HEK293T (cell line): ENCODE data around the gene MAPK8IP1.

Source experiments
- CTCF ChIA-PET: fragments of 350-600 bp; formaldehyde crosslinking; extraction: SDS; loops from one replicate; lab custom pipeline; 2021; ENCODE audit warnings: antibody characterized with exemption, inconsistent platforms; lab: Yijun Ruan, JAX
- POLR2A ChIA-PET: fragments of 350-600 bp; formaldehyde crosslinking; extraction: SDS; loops from one replicate; lab custom pipeline; 2020; ENCODE audit warnings: antibody characterized with exemption, inconsistent platforms; lab: Yijun Ruan, JAX
- DNase-seq: peaks from one replicate; pipeline ENCODE4 v3.0.0; 2012; ENCODE audit warnings: mixed read lengths; ENCODE audit errors: extremely low spot score
- ARNT ChIP-seq: fragments of 450-650 bp; IDR thresholded peaks from 2 replicates; pipeline ENCODE4 v1.6.1; 2017; ENCODE audit warnings: mild to moderate bottlenecking
- BHLHE40 ChIP-seq: fragments of 450-650 bp; IDR thresholded peaks from 2 replicates; pipeline ENCODE4 v1.6.1; 2016; ENCODE audit warnings: mild to moderate bottlenecking, moderate library complexity, borderline replicate concordance
- CTBP1 ChIP-seq: fragments of 450-650 bp; IDR thresholded peaks from 2 replicates; pipeline ENCODE4 v1.6.1; 2016; ENCODE audit warnings: borderline replicate concordance
- ELF4 ChIP-seq: fragments of 450-650 bp; IDR thresholded peaks from 2 replicates; pipeline ENCODE4 v1.6.1; 2017; ENCODE audit warnings: antibody characterized with exemption
- FOXA1 ChIP-seq: fragments of 450-650 bp; IDR thresholded peaks from 2 replicates; pipeline ENCODE4 v1.6.1; 2016; ENCODE audit warnings: mild to moderate bottlenecking
- FOXK2 ChIP-seq: fragments of 450-650 bp; IDR thresholded peaks from 2 replicates; pipeline ENCODE4 v1.6.1; 2016; ENCODE audit warnings: mild to moderate bottlenecking
- FOXM1 ChIP-seq: fragments of 450-650 bp; IDR thresholded peaks from 2 replicates; pipeline ENCODE4 v1.6.1; 2017; ENCODE audit warnings: mild to moderate bottlenecking, borderline replicate concordance
- HDGF ChIP-seq: fragments of 450-650 bp; IDR thresholded peaks from 2 replicates; pipeline ENCODE4 v1.6.1; 2017; ENCODE audit warnings: antibody characterized with exemption, borderline replicate concordance
- L3MBTL2 ChIP-seq: fragments of 450-650 bp; conservative IDR thresholded peaks from 2 replicates; pipeline ENCODE4 v1.6.1; 2016; ENCODE audit warnings: mild to moderate bottlenecking
- LEF1 ChIP-seq: fragments of 450-650 bp; IDR thresholded peaks from 2 replicates; pipeline ENCODE4 v1.6.1; 2017; ENCODE audit warnings: mild to moderate bottlenecking, borderline replicate concordance
- NFRKB ChIP-seq: fragments of 450-650 bp; IDR thresholded peaks from 2 replicates; pipeline ENCODE4 v1.6.1; 2016; ENCODE audit warnings: mild to moderate bottlenecking, moderate library complexity
- PKNOX1 ChIP-seq: fragments of 450-650 bp; IDR thresholded peaks from 2 replicates; pipeline ENCODE4 v1.6.1; 2016
- SP1 ChIP-seq: fragments of 450-650 bp; IDR thresholded peaks from 2 replicates; pipeline ENCODE4 v1.6.1; 2017
- SUZ12 ChIP-seq: fragments of 450-650 bp; IDR thresholded peaks from 2 replicates; pipeline ENCODE4 v1.6.1; 2016; ENCODE audit warnings: mild to moderate bottlenecking
- TARDBP ChIP-seq: fragments of 450-650 bp; IDR thresholded peaks from 2 replicates; pipeline ENCODE4 v1.6.1; 2016
- ZNF384 ChIP-seq: fragments of 450-650 bp; IDR thresholded peaks from 2 replicates; pipeline ENCODE4 v1.6.1; 2016

MAPK8IP1 gene

GRCh38 chr11:45885921-45886721, 670 bp downstream of the MAPK8IP1 start:
- ChIA-PET POLR2A (interaction anchor here (1.2 kb wide), 1 partner anchor 13 kb away, joined by 4 read pairs; no protein-coding TSS in a partner anchor), CTCF (no interaction called here)
- no peak for DNase-seq

GRCh38 chr11:45886816-45887520, 1.5 kb downstream of the MAPK8IP1 start:
- TF ChIP-seq NFRKB, result no peak
- TF ChIP-seq ELF4, result no peak
- no peak for TF ChIP-seq SP1
- no peak for TF ChIP-seq SUZ12
- no peak for TF ChIP-seq PKNOX1
- no peak for TF ChIP-seq BHLHE40
- TF ChIP-seq L3MBTL2, result no peak
- TF ChIP-seq ARNT, result no peak
- TF ChIP-seq CTBP1, result no peak
- no peak for TF ChIP-seq ZNF384
- no peak for TF ChIP-seq FOXM1
- no peak for TF ChIP-seq FOXA1
- no peak for TF ChIP-seq HDGF
- TF ChIP-seq FOXK2, result no peak
- no peak for TF ChIP-seq LEF1
- no peak for TF ChIP-seq TARDBP
- ChIA-PET POLR2A (interaction anchor here (1.2 kb wide), 1 partner anchor 12 kb away, joined by 4 read pairs; no protein-coding TSS in a partner anchor), CTCF (no interaction called here)
- DNase-seq, result no peak

More at GRCh38 chr11:45885921-45886721, 670 bp downstream of the MAPK8IP1 start:
- TF ChIP-seq ELF4, result no peak
- TF ChIP-seq HDGF, result no peak
- TF ChIP-seq ZNF384, result no peak
- no peak for TF ChIP-seq FOXA1
- TF ChIP-seq FOXK2, result no peak

- TF ChIP-seq FOXK2, result no peak
- TF ChIP-seq LEF1, result no peak
- no peak for TF ChIP-seq ELF4
- TF ChIP-seq PKNOX1, result no peak
- TF ChIP-seq FOXM1, result no peak
- TF ChIP-seq SP1, result no peak
- no peak for TF ChIP-seq SUZ12
- TF ChIP-seq TARDBP, result no peak
- TF ChIP-seq FOXA1, result no peak
- no peak for TF ChIP-seq ARNT
- TF ChIP-seq NFRKB, result no peak
- no peak for TF ChIP-seq BHLHE40
- no peak for TF ChIP-seq L3MBTL2
- no peak for TF ChIP-seq HDGF
- ChIA-PET CTCF (no interaction called here), POLR2A (interaction anchor here (1.2 kb wide), 1 partner anchor 12 kb away, joined by 4 read pairs; no protein-coding TSS in a partner anchor)
- DNase-seq, result no peak
Measured at GRCh38 chr11:45887587-45887986, 2.1 kb downstream of the MAPK8IP1 start.

- no peak for DNase-seq
- ChIA-PET CTCF (no interaction called here), POLR2A (no interaction called here)
- TF ChIP-seq LEF1, result no peak
- TF ChIP-seq L3MBTL2, result no peak
- TF ChIP-seq CTBP1, result no peak
- TF ChIP-seq PKNOX1, result no peak
- no peak for TF ChIP-seq SUZ12
- no peak for TF ChIP-seq ZNF384
- TF ChIP-seq BHLHE40, result no peak
Measured at GRCh38 chr11:45889555-45889954, 4.1 kb downstream of the MAPK8IP1 start.

- ChIA-PET POLR2A (no interaction called here), CTCF (no interaction called here)
- TF ChIP-seq ZNF384, result no peak
- TF ChIP-seq FOXM1, result no peak
- TF ChIP-seq FOXA1, result no peak
- no peak for TF ChIP-seq SP1
- no peak for DNase-seq
Measured at GRCh38 chr11:45889966-45890365, 4.5 kb downstream of the MAPK8IP1 start.

- DNase-seq, result no peak
- ChIA-PET POLR2A (no interaction called here), CTCF (no interaction called here)
- TF ChIP-seq ZNF384 (no peak), L3MBTL2 (no peak), LEF1 (no peak), FOXM1 (no peak), CTBP1 (no peak), NFRKB (no peak), SUZ12 (no peak), TARDBP (no peak), BHLHE40 (no peak), ELF4 (no peak), HDGF (no peak), ARNT (no peak), SP1 (no peak)
Measured at GRCh38 chr11:45890886-45891550, 5.6 kb downstream of the MAPK8IP1 start.
